ACC112 (cell line): ENCODE results near the gene MRGPRG.

Experiments used
- H2AFZ ChIP-seq: fragments of 200-600 bp; sonication (generic); one replicate; pipeline ENCODE4 v1.6.0; 2017; ENCODE audit warnings: antibody characterized with exemption, low read length; ENCODE audit not compliant: unreplicated experiment
- H3K27ac ChIP-seq: fragments of 200-600 bp; sonication (generic); 2 replicates; pipeline ENCODE4 v1.5.1; 2014; ENCODE audit warnings: low read depth, mild to moderate bottlenecking, antibody characterized with exemption, low read length, moderate library complexity
- H3K27me3 ChIP-seq: fragments of 200-600 bp; sonication (generic); 2 replicates; pipeline ENCODE4 v1.6.1; 2014; ENCODE audit warnings: mild to moderate bottlenecking, antibody characterized with exemption, low read length, moderate library complexity, mixed read lengths; ENCODE audit not compliant: insufficient read depth
- H3K36me3 ChIP-seq: fragments of 200-600 bp; sonication (generic); 2 replicates; pipeline ENCODE4 v1.6.1; 2016; ENCODE audit warnings: mild to moderate bottlenecking, antibody characterized with exemption, low read length, moderate library complexity, mixed read lengths; ENCODE audit not compliant: insufficient read depth
- H3K4me1 ChIP-seq: fragments of 200-600 bp; sonication (generic); one replicate; pipeline ENCODE4 v1.6.1; 2016; ENCODE audit warnings: low read length, mixed read lengths; ENCODE audit not compliant: insufficient read depth, unreplicated experiment, control insufficient read depth
- H3K4me3 ChIP-seq: fragments of 200-600 bp; sonication (generic); 2 replicates; pipeline ENCODE4 v1.5.1; 2014; ENCODE audit warnings: mild to moderate bottlenecking, low read depth, low read length
- H3K79me2 ChIP-seq: fragments of 200-600 bp; sonication (generic); one replicate; pipeline ENCODE4 v1.6.0; 2016; ENCODE audit warnings: low read length; ENCODE audit not compliant: control insufficient read depth, unreplicated experiment, insufficient read depth

MRGPRG gene

DNA sequence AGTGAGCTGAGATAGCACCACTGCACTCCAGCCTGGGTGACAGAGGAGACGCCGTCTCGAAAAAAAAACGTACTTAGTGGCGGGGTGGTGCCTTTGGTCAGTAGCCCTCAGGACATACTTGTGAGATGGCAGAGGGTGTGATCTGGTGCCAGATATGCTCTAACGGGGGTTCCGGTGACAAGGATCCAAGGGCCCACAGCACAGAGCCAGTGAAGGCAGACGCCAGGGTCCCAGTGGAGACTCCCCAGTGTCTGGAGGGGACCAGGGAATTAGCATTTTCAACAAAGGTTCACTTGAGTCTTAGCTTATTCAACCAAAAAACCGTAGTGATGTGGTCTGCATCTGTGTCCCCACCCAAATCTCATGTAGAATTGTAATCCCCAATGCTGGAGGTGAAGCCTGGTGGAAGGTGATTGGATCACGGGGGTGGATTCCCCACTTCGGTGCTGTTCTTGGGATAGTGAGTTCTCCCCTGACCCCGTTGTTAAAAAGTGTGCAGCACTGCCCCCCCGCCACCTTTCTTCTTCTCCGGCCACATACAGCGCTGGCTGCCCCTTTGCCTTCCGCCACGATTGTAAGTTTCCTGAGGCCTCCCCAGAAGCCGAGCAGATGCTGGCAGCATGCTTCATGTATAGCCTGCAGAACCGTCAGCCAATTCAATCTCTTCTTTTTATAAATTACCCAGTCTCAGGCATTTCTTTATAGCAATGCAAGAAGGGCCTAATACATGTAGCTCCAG, 26.9 kb downstream of the MRGPRG start:
- H3K27me3 ChIP-seq: peaks cover 14% of the 10 kb centered on the region

GRCh38 chr11:3190600-3190999, 28.0 kb downstream of the MRGPRG start:
- Histone ChIP-seq H2AFZ (no peak overlapping the region), H3K27ac (no peak overlapping the region), H3K79me2 (no peaks in the 10 kb centered on the region), H3K27me3 (peaks cover 17% of the 10 kb centered on the region), H3K36me3 (no peaks in the 10 kb centered on the region), H3K4me1 (no peaks in the 10 kb centered on the region), H3K4me3 (no peak overlapping the region)

More for the DNA sequence above, 26.9 kb downstream of the MRGPRG start:
- H3K79me2 ChIP-seq: no peaks in the 10 kb centered on the region
- no peaks in the 10 kb centered on the region for H3K36me3 ChIP-seq
- H3K27ac ChIP-seq: no peak overlapping the region
- H3K4me3 ChIP-seq: no peak overlapping the region
- no peaks in the 10 kb centered on the region for H3K4me1 ChIP-seq
- H2AFZ ChIP-seq: no peak overlapping the region

DNA sequence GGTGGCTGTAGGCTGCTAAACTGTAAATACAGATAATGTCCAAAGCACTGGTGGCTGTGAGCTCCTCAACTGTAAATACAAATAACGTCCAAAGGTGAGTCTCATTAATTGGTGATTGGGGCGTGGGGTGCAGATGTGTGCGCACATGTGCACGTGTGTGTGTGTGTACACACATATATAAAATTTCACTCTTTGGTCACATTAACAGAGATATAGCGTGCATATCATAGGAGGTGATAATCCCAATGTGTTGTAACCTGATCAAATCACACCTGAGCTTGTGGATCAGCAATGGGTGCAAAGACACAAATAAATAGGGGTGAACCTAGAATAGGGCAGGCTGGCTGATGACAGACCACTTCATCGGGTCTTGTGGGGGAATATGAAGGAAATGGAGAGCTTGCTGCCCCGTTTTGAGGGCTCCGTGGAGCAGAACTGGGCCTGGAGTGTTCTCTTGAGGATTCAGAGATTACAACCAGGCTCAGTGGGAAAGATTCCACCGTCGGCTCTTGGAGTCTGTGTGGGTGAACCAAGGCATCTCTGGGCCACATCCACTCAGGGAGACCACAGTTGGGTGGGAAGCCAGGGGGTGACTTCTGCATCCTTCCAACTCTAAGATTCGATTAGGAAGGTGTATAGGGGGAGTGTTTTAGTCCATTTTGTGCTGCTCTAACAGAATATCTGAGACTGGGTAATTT, 28.6 kb downstream of the MRGPRG start:
- no peak overlapping the region for H3K4me3 ChIP-seq
- H3K27me3 ChIP-seq: peaks cover 17% of the 10 kb centered on the region
- H2AFZ ChIP-seq: no peak overlapping the region
- no peaks in the 10 kb centered on the region for H3K4me1 ChIP-seq
- no peaks in the 10 kb centered on the region for H3K36me3 ChIP-seq
- no peak overlapping the region for H3K27ac ChIP-seq
- H3K79me2 ChIP-seq: no peaks in the 10 kb centered on the region

GRCh38 chr11:3189196-3189843, 29.3 kb downstream of the MRGPRG start:
- Histone ChIP-seq H3K27me3 (peaks cover 17% of the 10 kb centered on the region), H3K79me2 (no peaks in the 10 kb centered on the region), H3K4me3 (no peak overlapping the region), H3K27ac (no peak overlapping the region), H2AFZ (no peak overlapping the region), H3K36me3 (no peaks in the 10 kb centered on the region), H3K4me1 (no peaks in the 10 kb centered on the region)

DNA sequence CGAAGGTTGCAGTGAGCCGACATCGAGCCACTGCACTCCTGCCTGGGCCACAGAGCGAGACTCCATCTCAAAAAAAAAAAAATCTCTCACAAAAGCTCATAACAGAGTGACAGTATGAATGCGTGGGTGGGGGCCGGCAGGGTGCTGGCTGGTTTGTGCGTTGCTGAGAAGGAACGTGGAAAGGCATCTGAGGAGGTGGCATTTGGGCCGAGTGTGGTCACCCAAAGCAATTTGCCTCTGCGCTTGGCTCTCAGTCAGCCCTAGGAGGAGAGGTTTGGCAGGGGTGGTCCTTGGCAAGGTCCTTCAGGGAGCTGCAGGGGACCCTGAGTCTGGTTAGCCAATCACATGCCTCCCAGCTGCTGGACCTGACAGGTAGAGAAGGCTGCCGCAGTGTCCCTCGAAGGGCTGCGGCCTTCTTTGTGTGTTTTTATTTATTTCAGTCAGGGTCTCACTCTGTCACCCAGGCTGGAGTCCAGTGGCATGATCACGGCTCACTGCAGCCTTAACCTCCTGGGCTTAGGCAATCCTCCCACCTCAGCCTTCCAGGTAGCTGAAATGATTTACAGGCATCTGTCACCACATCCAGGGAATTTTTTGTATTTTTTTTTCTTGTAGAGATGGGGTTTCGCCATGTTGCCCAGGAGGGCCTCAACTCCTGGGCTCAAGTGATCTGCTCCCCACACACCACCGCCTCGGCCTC, 30.0 kb downstream of the MRGPRG start:
- Histone ChIP-seq H3K27ac (no peak overlapping the region), H2AFZ (no peak overlapping the region), H3K27me3 (peaks cover 17% of the 10 kb centered on the region), H3K79me2 (no peaks in the 10 kb centered on the region), H3K4me1 (no peaks in the 10 kb centered on the region), H3K4me3 (no peak overlapping the region), H3K36me3 (no peaks in the 10 kb centered on the region)

DNA sequence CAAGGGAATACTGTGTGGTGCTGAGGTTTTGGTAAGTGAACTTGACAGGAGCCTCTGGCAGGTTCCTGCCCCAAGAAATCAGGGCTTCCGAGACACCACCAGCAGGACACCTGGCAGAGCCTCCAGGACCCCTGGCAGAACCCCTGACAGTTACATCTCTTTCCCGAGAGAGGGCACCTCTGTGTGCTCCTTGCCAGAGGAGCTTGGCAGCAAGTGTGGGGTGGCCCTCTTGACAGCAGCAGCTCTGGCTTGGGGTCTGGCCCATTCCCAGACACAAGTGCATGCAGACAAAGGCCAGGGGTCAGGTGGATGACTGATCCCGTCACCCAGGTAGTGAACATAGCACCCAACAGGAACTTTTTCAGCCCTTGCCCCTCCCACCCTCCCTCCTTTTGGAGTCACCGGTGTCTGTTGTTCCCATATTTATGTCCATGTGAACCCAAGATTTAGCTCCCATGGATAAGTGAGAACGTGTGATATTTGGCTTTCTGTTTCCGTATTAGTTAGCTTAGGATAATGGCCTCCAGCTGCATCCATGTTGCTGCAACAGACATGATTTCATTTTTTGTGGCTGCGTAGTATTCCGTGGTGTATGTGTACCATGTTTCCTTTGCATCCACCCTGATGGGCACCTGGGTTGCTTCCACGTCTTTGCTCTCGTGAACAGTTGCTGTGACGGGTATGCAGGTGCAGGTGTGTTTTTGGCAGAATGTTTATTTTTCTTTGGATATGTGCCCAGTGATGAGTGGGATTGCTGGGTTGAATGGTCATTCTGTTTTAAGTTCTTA, 32.3 kb downstream of the MRGPRG start:
- no peak overlapping the region for H3K27ac ChIP-seq
- H3K4me1 ChIP-seq: no peaks in the 10 kb centered on the region
- no peak overlapping the region for H2AFZ ChIP-seq
- H3K4me3 ChIP-seq: no peak overlapping the region
- H3K36me3 ChIP-seq: no peaks in the 10 kb centered on the region
- H3K27me3 ChIP-seq: peaks cover 17% of the 10 kb centered on the region
- H3K79me2 ChIP-seq: no peaks in the 10 kb centered on the region

DNA sequence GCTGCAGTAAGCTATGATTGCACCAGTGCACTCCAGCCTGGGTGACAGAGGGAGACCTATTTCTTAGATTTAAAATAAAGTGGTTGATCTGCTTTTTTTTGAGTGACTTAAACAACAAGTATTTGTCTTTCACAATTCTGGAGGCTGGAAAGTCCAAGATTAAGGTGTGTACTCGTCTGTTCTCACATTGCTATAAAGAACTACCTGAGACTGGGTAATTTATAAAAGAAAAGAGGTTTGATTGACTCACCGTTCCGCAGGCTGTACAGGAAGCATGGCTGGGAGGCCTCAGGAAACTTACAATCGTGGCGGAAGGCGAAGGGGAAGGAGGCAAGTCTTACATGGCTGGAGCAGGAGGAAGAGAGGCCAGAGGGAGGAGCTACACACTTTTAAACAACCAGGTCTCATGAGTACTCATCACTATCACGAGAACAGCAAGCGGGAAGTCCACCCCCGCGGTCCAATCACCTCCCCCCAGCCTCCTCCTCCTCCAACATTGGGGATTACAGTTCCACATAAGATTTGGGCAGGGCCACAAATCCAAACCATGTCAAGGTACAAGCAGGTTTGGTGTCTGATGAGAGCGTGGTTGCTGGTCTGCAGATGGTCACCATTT, 33.8 kb downstream of the MRGPRG start:
- Histone ChIP-seq H3K4me3 (no peak overlapping the region), H2AFZ (no peak overlapping the region), H3K36me3 (no peaks in the 10 kb centered on the region), H3K27ac (no peak overlapping the region), H3K27me3 (peaks cover 17% of the 10 kb centered on the region), H3K4me1 (no peaks in the 10 kb centered on the region), H3K79me2 (no peaks in the 10 kb centered on the region)

DNA sequence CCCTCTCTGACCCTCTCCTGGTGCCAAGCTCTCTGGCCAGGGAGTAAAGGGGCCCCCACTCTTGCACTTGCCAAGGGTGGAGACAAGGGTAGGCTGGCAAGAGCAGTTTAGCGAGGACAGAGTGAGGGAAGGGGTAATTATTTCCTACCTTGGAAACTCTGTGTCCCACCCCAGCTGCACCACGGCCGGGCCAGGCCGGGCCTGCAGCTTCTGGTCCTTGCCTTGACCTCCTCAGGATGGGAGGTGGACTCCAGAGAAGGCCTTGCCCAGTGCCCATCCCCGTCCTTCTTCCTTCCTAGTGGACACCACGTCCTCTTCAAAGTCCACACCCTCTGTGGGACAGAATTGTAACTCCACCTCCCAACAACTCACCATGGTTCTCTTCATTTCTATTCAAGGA, 35.1 kb downstream of the MRGPRG start:
- H3K27me3 ChIP-seq: peaks cover 17% of the 10 kb centered on the region
- no peak overlapping the region for H2AFZ ChIP-seq
- peaks cover under 1% of the 10 kb centered on the region for H3K4me1 ChIP-seq
- H3K36me3 ChIP-seq: no peaks in the 10 kb centered on the region
- no peak overlapping the region for H3K4me3 ChIP-seq
- no peak overlapping the region for H3K27ac ChIP-seq
- no peaks in the 10 kb centered on the region for H3K79me2 ChIP-seq

DNA sequence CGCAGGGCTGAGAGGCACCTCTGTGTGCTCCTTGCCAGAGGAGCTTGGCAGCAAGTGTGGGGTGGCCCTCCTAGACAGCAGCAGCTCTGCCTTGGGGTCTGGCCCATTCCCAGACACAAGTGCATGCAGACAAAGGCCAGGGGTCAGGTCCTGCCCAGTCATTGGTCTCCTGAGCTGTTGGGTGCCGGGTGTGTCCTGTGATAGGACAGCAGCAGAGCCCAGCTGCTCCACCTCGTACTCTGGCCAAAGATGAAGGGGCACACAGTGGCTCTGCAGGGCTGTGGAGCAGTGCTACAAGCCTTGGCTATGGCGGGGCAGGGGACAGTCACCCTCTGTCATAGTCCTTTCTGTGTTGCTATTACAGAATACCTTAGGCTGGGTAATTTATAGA, 36.2 kb downstream of the MRGPRG start:
- Histone ChIP-seq H3K79me2 (no peaks in the 10 kb centered on the region), H3K4me1 (peaks cover 7% of the 10 kb centered on the region), H3K4me3 (no peak overlapping the region), H3K36me3 (no peaks in the 10 kb centered on the region), H3K27ac (no peak overlapping the region), H2AFZ (no peak overlapping the region), H3K27me3 (peaks cover 10% of the 10 kb centered on the region)
